Measurements from ENCODE around the gene TENT5A. TPM values are rescaled to one million over a fixed set of nuclear protein-coding genes. Genes with fewer than 3 reads are reported as not detected.

The TENT5A gene
- total and polyA plus RNA-seq, 8 donors = 3.7 to 54.0 (median 17.1) TPM

GRCh38 chr6:81763051-81763450 is 10.6 kb upstream of the TENT5A start:
- Histone ChIP-seq H3K36me3 (no peaks in the 10 kb centered on the region), H3K27me3 (no peaks in the 10 kb centered on the region), H3K9me3 (no peaks in the 10 kb centered on the region), H3K4me3 (no peak overlapping the region), H3K4me1 (peaks cover 7 to 27% (median 18%) of the 10 kb centered on the region in 4 donors), H3K27ac (no peak overlapping the region)
- TF ChIP-seq POLR2AphosphoS5 (IDR thresholded peaks at IDR 0.05) = no peak
- TF ChIP-seq EP300 (IDR thresholded peaks at IDR 0.05) = no peak
- TF ChIP-seq POLR2A (IDR thresholded peaks at IDR 0.05) = no peak
- TF ChIP-seq CTCF (IDR thresholded peaks at IDR 0.05) = no peak
- DNase-seq = no peak
- 63 to 71% (median 68%) methylated on average over 1 of the region's 1 CpG for WGBS, 5 donors
- intact Hi-C loops (cut with DNase I; ENCODE audit: low total_unique reads) = no loop called here

- TF ChIP-seq CTCF (IDR thresholded peaks at IDR 0.05) (no peak), POLR2AphosphoS5 (IDR thresholded peaks at IDR 0.05) (no peak), POLR2A (IDR thresholded peaks at IDR 0.05) (no peak), EP300 (IDR thresholded peaks at IDR 0.05) (no peak)
- 66 to 84% (median 78%) methylated on average over 4 of the region's 4 CpGs for WGBS, 5 donors
- Histone ChIP-seq H3K4me1 (peaks cover 7 to 26% (median 16%) of the 10 kb centered on the region in 4 donors), H3K36me3 (no peaks in the 10 kb centered on the region), H3K27ac (no peak overlapping the region), H3K27me3 (no peaks in the 10 kb centered on the region), H3K9me3 (no peaks in the 10 kb centered on the region), H3K4me3 (no peak overlapping the region)
- DNase-seq = no peak
- intact Hi-C loops (cut with DNase I; ENCODE audit: low total_unique reads) = no loop called here
These were observed 10.1 kb upstream of the TENT5A start for GRCh38 chr6:81762606-81763005.

GRCh38 chr6:81762132-81762531 is 9.7 kb upstream of the TENT5A start:
- intact Hi-C loops (cut with DNase I; ENCODE audit: low total_unique reads) = no loop called here
- Histone ChIP-seq H3K4me3 (no peak overlapping the region), H3K4me1 (peaks cover 3 to 21% (median 11%) of the 10 kb centered on the region in 4 donors), H3K9me3 (no peaks in the 10 kb centered on the region), H3K27me3 (no peaks in the 10 kb centered on the region), H3K36me3 (no peaks in the 10 kb centered on the region), H3K27ac (no peak overlapping the region)
- no peak for DNase-seq
- TF ChIP-seq CTCF (IDR thresholded peaks at IDR 0.05) = no peak
- TF ChIP-seq EP300 (IDR thresholded peaks at IDR 0.05) = no peak
- TF ChIP-seq POLR2AphosphoS5 (IDR thresholded peaks at IDR 0.05) = no peak
- TF ChIP-seq POLR2A (IDR thresholded peaks at IDR 0.05) = no peak

GRCh38 chr6:81761197-81761596 is 8.7 kb upstream of the TENT5A start:
- Histone ChIP-seq H3K27me3 (no peaks in the 10 kb centered on the region), H3K4me1 (peaks cover 0 to 12% (median 2%) of the 10 kb centered on the region in 4 donors), H3K27ac (no peak overlapping the region), H3K4me3 (no peak overlapping the region), H3K9me3 (no peaks in the 10 kb centered on the region), H3K36me3 (no peaks in the 10 kb centered on the region)
- intact Hi-C loops (cut with DNase I; ENCODE audit: low total_unique reads) = no loop called here
- 56 to 81% (median 71%) methylated on average over 1 of the region's 1 CpG for WGBS, 5 donors
- TF ChIP-seq CTCF (IDR thresholded peaks at IDR 0.05) = no peak
- TF ChIP-seq POLR2AphosphoS5 (IDR thresholded peaks at IDR 0.05) = no peak
- TF ChIP-seq EP300 (IDR thresholded peaks at IDR 0.05) = no peak
- TF ChIP-seq POLR2A (IDR thresholded peaks at IDR 0.05) = no peak
- DNase-seq = no peak

Data from stomach (tissue), 9 donors.